Measurements from ENCODE around the gene SLC51A.

DNA sequence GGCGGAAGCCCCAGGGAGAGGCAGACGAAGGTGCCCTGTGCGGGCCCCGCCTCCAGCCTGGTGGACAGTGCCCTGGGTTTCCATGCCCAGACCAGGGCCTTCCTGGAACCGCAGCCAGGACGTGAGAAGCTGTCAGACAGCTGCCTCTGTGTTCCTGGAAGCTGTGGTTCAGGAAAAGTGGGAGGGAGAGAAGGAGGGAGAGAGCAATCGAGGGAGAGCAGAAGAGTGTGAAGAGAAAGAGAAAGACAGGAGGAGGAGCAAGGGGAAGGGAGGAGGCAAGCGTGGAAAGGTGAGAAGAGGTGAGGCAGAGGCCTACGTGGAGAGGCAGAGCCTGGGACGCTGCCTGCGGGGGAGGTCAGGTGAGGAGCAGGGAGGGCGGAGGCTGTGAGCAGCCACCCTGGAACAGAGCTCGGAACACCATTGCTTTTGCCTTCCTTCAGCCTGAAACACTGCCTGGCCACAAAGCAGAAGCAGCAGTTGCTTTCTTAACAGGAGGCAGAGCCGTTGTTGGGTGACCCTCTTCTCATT is 23.7 kb upstream of the SLC51A start:
- TF ChIP-seq, protein P1, sequence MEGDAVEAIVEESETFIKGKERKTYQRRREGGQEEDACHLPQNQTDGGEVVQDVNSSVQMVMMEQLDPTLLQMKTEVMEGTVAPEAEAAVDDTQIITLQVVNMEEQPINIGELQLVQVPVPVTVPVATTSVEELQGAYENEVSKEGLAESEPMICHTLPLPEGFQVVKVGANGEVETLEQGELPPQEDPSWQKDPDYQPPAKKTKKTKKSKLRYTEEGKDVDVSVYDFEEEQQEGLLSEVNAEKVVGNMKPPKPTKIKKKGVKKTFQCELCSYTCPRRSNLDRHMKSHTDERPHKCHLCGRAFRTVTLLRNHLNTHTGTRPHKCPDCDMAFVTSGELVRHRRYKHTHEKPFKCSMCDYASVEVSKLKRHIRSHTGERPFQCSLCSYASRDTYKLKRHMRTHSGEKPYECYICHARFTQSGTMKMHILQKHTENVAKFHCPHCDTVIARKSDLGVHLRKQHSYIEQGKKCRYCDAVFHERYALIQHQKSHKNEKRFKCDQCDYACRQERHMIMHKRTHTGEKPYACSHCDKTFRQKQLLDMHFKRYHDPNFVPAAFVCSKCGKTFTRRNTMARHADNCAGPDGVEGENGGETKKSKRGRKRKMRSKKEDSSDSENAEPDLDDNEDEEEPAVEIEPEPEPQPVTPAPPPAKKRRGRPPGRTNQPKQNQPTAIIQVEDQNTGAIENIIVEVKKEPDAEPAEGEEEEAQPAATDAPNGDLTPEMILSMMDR (IDR thresholded peaks at IDR 0.05), result no peak
- TF ChIP-seq SP1 (CRISPR knock-in tag; conservative IDR thresholded peaks at IDR 0.05) (no peak), NFYB (CRISPR knock-in tag; conservative IDR thresholded peaks at IDR 0.05; ENCODE audit: low read depth) (no peak), NR1H2 (CRISPR knock-in tag; IDR thresholded peaks at IDR 0.05) (no peak), SMAD3 (CRISPR knock-in tag; IDR thresholded peaks at IDR 0.05; ENCODE audit: borderline replicate concordance) (no peak), TCF7 (CRISPR knock-in tag; IDR thresholded peaks at IDR 0.05; ENCODE audit: low read depth) (no peak)
- TF ChIP-seq, protein P2, sequence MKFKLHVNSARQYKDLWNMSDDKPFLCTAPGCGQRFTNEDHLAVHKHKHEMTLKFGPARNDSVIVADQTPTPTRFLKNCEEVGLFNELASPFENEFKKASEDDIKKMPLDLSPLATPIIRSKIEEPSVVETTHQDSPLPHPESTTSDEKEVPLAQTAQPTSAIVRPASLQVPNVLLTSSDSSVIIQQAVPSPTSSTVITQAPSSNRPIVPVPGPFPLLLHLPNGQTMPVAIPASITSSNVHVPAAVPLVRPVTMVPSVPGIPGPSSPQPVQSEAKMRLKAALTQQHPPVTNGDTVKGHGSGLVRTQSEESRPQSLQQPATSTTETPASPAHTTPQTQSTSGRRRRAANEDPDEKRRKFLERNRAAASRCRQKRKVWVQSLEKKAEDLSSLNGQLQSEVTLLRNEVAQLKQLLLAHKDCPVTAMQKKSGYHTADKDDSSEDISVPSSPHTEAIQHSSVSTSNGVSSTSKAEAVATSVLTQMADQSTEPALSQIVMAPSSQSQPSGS (CRISPR knock-in tag; IDR thresholded peaks at IDR 0.05; ENCODE audit: borderline replicate concordance, low read depth), result no peak
- TF ChIP-seq, protein P3, sequence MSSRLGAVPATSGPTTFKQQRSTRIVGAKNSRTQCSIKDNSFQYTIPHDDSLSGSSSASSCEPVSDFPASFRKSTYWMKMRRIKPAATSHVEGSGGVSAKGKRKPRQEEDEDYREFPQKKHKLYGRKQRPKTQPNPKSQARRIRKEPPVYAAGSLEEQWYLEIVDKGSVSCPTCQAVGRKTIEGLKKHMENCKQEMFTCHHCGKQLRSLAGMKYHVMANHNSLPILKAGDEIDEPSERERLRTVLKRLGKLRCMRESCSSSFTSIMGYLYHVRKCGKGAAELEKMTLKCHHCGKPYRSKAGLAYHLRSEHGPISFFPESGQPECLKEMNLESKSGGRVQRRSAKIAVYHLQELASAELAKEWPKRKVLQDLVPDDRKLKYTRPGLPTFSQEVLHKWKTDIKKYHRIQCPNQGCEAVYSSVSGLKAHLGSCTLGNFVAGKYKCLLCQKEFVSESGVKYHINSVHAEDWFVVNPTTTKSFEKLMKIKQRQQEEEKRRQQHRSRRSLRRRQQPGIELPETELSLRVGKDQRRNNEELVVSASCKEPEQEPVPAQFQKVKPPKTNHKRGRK (CRISPR knock-in tag; IDR thresholded peaks at IDR 0.05; ENCODE audit: borderline replicate concordance), result no peak
- TF ChIP-seq, protein P4, sequence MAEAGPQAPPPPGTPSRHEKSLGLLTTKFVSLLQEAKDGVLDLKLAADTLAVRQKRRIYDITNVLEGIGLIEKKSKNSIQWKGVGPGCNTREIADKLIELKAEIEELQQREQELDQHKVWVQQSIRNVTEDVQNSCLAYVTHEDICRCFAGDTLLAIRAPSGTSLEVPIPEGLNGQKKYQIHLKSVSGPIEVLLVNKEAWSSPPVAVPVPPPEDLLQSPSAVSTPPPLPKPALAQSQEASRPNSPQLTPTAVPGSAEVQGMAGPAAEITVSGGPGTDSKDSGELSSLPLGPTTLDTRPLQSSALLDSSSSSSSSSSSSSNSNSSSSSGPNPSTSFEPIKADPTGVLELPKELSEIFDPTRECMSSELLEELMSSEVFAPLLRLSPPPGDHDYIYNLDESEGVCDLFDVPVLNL (CRISPR knock-in tag; IDR thresholded peaks at IDR 0.05; ENCODE audit: borderline replicate concordance, low read depth), result no peak
- TF ChIP-seq, protein P5, sequence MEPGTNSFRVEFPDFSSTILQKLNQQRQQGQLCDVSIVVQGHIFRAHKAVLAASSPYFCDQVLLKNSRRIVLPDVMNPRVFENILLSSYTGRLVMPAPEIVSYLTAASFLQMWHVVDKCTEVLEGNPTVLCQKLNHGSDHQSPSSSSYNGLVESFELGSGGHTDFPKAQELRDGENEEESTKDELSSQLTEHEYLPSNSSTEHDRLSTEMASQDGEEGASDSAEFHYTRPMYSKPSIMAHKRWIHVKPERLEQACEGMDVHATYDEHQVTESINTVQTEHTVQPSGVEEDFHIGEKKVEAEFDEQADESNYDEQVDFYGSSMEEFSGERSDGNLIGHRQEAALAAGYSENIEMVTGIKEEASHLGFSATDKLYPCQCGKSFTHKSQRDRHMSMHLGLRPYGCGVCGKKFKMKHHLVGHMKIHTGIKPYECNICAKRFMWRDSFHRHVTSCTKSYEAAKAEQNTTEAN (CRISPR knock-in tag; IDR thresholded peaks at IDR 0.05), result no peak
- TF ChIP-seq, protein P6, sequence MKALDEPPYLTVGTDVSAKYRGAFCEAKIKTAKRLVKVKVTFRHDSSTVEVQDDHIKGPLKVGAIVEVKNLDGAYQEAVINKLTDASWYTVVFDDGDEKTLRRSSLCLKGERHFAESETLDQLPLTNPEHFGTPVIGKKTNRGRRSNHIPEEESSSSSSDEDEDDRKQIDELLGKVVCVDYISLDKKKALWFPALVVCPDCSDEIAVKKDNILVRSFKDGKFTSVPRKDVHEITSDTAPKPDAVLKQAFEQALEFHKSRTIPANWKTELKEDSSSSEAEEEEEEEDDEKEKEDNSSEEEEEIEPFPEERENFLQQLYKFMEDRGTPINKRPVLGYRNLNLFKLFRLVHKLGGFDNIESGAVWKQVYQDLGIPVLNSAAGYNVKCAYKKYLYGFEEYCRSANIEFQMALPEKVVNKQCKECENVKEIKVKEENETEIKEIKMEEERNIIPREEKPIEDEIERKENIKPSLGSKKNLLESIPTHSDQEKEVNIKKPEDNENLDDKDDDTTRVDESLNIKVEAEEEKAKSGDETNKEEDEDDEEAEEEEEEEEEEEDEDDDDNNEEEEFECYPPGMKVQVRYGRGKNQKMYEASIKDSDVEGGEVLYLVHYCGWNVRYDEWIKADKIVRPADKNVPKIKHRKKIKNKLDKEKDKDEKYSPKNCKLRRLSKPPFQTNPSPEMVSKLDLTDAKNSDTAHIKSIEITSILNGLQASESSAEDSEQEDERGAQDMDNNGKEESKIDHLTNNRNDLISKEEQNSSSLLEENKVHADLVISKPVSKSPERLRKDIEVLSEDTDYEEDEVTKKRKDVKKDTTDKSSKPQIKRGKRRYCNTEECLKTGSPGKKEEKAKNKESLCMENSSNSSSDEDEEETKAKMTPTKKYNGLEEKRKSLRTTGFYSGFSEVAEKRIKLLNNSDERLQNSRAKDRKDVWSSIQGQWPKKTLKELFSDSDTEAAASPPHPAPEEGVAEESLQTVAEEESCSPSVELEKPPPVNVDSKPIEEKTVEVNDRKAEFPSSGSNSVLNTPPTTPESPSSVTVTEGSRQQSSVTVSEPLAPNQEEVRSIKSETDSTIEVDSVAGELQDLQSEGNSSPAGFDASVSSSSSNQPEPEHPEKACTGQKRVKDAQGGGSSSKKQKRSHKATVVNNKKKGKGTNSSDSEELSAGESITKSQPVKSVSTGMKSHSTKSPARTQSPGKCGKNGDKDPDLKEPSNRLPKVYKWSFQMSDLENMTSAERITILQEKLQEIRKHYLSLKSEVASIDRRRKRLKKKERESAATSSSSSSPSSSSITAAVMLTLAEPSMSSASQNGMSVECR (CRISPR knock-in tag; IDR thresholded peaks at IDR 0.05; ENCODE audit: borderline replicate concordance), result no peak
- TF ChIP-seq, protein P7, sequence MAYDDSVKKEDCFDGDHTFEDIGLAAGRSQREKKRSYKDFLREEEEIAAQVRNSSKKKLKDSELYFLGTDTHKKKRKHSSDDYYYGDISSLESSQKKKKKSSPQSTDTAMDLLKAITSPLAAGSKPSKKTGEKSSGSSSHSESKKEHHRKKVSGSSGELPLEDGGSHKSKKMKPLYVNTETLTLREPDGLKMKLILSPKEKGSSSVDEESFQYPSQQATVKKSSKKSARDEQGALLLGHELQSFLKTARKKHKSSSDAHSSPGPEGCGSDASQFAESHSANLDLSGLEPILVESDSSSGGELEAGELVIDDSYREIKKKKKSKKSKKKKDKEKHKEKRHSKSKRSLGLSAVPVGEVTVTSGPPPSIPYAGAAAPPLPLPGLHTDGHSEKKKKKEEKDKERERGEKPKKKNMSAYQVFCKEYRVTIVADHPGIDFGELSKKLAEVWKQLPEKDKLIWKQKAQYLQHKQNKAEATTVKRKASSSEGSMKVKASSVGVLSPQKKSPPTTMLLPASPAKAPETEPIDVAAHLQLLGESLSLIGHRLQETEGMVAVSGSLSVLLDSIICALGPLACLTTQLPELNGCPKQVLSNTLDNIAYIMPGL (CRISPR knock-in tag; IDR thresholded peaks at IDR 0.05), result no peak
- TF ChIP-seq, protein P8, sequence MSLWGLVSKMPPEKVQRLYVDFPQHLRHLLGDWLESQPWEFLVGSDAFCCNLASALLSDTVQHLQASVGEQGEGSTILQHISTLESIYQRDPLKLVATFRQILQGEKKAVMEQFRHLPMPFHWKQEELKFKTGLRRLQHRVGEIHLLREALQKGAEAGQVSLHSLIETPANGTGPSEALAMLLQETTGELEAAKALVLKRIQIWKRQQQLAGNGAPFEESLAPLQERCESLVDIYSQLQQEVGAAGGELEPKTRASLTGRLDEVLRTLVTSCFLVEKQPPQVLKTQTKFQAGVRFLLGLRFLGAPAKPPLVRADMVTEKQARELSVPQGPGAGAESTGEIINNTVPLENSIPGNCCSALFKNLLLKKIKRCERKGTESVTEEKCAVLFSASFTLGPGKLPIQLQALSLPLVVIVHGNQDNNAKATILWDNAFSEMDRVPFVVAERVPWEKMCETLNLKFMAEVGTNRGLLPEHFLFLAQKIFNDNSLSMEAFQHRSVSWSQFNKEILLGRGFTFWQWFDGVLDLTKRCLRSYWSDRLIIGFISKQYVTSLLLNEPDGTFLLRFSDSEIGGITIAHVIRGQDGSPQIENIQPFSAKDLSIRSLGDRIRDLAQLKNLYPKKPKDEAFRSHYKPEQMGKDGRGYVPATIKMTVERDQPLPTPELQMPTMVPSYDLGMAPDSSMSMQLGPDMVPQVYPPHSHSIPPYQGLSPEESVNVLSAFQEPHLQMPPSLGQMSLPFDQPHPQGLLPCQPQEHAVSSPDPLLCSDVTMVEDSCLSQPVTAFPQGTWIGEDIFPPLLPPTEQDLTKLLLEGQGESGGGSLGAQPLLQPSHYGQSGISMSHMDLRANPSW (CRISPR knock-in tag; conservative IDR thresholded peaks at IDR 0.05; ENCODE audit: low read depth), result no peak
- TF ChIP-seq, protein P9, sequence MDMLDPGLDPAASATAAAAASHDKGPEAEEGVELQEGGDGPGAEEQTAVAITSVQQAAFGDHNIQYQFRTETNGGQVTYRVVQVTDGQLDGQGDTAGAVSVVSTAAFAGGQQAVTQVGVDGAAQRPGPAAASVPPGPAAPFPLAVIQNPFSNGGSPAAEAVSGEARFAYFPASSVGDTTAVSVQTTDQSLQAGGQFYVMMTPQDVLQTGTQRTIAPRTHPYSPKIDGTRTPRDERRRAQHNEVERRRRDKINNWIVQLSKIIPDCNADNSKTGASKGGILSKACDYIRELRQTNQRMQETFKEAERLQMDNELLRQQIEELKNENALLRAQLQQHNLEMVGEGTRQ (CRISPR knock-in tag; IDR thresholded peaks at IDR 0.05), result no peak
